Daoy (cell line): Measurements from ENCODE around the gene HEATR3. TPM values are rescaled to one million over a fixed set of nuclear protein-coding genes. Genes with fewer than 3 reads are reported as not detected.

Source experiments
- DNase-seq: peaks from one replicate; pipeline ENCODE4 v3.0.0-alpha.2; 2015; ENCODE audit warnings: low read depth
- total RNA-seq: library from RNA; depleted of rRNA; stranded (reverse); fragments of >200 nt; shearing (Covaris generic); gene quantifications from 2 replicates; pipeline ENCODE4 v1.2.3, GENCODE V29; 2014; rRNA removed

HEATR3 gene
- total RNA-seq, 1 experiment from 2014 or later, result 32.3 TPM

GRCh38 chr16:50153596-50154419, 88.0 kb downstream of the HEATR3 start:
- DNase-seq, result peak; percentile 28

DNA sequence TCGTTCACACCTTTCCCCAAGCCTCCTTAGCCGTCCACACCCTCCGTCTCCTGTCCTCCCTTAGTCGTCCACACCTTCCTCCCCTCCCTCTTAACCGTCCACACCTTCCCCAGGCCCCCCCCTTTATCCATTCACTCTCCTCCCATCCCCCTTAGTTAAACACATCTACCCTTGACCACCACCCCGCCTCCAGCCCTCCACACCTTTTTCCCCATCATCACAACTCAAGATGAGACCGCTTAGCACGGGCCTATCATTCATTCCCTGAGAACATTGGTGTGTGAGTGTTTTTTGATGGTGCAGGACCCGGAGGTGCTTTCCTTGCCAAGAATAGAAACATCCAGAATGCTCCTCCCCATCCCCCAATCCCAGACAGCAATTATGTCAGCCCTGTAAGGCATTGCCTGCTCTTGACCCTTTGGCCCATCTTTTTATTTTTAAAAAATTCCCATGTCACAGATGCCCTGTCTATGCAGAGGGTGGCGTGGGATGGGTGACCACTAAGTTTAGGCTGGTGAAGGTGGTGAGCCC, 88.7 kb downstream of the HEATR3 start:
- peak; percentile 9 for DNase-seq

DNA sequence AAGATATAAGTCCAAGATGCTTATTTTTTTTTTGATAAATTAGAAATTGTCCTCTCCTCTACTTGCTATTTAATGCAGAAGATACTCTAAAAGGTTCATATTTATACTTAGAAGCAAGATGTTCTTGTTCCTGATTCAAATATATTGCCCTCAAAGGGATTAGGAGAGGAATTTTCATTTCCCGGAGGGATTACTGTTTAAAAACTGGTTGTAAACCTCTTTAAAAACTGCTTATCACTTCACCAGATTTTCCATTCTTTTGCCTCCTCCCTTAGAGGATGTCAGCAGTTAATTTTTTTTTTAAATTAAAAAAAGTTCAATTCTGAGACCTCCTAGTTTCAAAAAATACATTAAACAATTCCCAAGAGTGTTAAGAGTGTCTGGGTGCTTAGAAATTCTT, 90.2 kb downstream of the HEATR3 start:
- no peak for DNase-seq

Other genes starting within 250 kb of the HEATR3 start
- gene ZNF423, start 209.9 kb upstream of the HEATR3 start, total RNA-seq, result 2.0 and 3.7 TPM in 2 replicates
- 14.8 and 19.2 TPM in 2 replicates for gene CNEP1R1, start 40.7 kb upstream of the HEATR3 start, total RNA-seq
- 5.2 and 6.5 TPM in 2 replicates for gene TENT4B, start 87.3 kb downstream of the HEATR3 start, total RNA-seq
- gene ADCY7, start 200.6 kb downstream of the HEATR3 start, total RNA-seq, result 7.2 and 8.7 TPM in 2 replicates